Stimulated activated CD8-positive, alpha-beta memory T cell treated with anti-CD3 and anti-CD28 coated beads, Interleukin-15, amount 100 ng/mL, for 4 hours (primary cell): ENCODE data around the gene RBP3.

Experiments used
- DNase-seq, 2 donors: peaks; one replicate each; pipeline ENCODE4 v3.0.0-alpha.2; 2020; ENCODE audit warnings: low read depth in 2 of 2

RBP3 gene

GRCh38 chr10:47336387-47337134, 11.6 kb upstream of the RBP3 start:
- DNase-seq: no peak

DNA sequence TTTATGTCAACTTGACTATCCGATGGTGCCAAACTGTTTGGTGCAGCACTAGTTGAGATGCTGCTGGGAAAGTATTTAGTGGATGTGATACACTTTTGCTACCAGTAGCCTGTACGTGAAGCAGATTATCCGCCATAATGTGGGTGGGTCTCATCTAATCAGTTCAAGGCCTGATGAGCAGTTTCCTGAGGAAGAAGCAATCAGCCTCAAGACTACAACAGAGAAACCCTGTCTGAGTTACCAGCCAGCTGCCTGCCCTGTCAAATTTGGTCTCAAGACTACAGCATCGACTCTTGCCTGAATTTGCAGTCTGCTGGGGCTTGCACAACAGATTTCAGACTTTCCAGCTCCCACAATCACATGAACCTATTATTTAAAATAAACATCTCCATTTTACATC, 10.9 kb upstream of the RBP3 start:
- no peak for DNase-seq

DNA sequence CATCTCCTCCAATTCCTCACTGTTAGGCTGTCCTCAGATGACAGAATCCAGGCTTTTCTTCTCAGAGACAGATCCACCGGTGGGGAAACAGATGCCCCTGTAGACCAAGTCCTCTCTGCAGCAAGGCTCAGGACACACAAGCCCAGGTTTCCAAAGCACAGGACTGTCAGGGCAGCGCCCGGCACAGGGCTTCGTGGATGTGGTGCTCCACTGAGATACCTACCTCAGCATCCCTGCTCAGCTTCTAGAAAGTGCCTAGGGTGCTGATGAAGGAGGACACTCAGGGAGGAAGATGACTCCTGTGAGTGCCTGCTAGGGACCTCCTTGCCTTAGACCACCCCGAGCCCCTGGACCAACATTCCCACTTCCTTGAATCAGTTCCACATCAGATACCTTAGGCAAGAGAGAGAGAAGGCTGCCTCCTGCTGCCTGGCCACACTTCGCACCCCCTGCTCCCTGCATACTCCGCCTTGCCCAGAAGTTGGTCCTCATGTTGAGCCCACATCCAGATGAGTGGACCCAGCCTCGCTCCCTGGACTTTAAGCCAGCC, 8.9 kb upstream of the RBP3 start:
- no peak for DNase-seq

- DNase-seq: no peak
Observed at GRCh38 chr10:47339759-47340607, 8.2 kb upstream of the RBP3 start.

- DNase-seq: peak; percentile 14 to 20
Observed at GRCh38 chr10:47340608-47341170, 7.5 kb upstream of the RBP3 start.

GRCh38 chr10:47344996-47345870, 2.9 kb upstream of the RBP3 start:
- no peak for DNase-seq

DNA sequence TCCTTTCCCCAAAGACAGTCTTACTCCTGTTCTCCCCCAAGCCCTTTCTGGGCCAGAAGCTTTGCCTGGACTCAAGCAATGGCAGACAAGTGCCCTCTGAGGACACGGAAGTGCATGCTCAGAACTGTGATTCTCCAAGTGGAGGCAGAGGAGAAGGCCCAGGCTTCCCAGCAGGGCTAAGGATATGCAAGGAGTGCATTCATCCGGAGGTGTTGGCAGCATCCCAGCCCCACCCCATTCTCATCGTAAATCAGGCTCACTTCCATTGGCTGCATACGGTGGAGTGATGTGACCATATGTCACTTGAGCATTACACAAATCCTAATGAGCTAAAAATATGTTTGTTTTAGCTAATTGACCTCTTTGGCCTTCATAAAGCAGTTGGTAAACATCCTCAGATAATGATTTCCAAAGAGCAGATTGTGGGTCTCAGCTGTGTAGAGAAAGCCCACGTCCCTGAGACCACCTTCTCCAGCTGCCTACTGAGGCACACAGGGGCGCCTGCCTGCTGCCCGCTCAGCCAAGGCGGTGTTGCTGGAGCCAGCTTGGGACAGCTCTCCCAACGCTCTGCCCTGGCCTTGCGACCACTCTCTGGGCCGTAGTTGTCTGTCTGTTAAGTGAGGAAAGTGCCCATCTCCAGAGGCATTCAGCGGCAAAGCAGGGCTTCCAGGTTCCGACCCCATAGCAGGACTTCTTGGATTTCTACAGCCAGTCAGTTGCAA, 1.4 kb upstream of the RBP3 start:
- DNase-seq: no peak

DNA sequence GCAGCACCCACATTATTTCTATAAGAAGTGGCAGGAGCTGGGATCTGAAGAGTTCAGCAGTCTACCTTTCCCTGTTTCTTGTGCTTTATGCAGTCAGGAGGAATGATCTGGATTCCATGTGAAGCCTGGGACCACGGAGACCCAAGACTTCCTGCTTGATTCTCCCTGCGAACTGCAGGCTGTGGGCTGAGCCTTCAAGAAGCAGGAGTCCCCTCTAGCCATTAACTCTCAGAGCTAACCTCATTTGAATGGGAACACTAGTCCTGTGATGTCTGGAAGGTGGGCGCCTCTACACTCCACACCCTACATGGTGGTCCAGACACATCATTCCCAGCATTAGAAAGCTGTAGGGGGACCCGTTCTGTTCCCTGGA, 874 bp upstream of the RBP3 start:
- no peak for DNase-seq

DNA sequence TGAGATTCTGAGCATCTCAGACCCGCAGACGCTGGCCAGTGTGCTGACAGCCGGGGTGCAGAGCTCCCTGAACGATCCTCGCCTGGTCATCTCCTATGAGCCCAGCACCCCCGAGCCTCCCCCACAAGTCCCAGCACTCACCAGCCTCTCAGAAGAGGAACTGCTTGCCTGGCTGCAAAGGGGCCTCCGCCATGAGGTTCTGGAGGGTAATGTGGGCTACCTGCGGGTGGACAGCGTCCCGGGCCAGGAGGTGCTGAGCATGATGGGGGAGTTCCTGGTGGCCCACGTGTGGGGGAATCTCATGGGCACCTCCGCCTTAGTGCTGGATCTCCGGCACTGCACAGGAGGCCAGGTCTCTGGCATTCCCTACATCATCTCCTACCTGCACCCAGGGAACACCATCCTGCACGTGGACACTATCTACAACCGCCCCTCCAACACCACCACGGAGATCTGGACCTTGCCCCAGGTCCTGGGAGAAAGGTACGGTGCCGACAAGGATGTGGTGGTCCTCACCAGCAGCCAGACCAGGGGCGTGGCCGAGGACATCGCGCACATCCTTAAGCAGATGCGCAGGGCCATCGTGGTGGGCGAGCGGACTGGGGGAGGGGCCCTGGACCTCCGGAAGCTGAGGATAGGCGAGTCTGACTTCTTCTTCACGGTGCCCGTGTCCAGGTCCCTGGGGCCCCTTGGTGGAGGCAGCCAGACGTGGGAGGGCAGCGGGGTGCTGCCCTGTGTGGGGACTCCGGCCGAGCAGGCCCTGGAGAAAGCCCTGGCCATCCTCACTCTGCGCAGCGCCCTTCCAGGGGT, 703 bp downstream of the RBP3 start:
- DNase-seq: no peak

- DNase-seq: no peak
Observed at GRCh38 chr10:47349516-47349915, 1.4 kb downstream of the RBP3 start.

- DNase-seq: no peak
Observed at GRCh38 chr10:47349941-47350371, 1.8 kb downstream of the RBP3 start.

DNA sequence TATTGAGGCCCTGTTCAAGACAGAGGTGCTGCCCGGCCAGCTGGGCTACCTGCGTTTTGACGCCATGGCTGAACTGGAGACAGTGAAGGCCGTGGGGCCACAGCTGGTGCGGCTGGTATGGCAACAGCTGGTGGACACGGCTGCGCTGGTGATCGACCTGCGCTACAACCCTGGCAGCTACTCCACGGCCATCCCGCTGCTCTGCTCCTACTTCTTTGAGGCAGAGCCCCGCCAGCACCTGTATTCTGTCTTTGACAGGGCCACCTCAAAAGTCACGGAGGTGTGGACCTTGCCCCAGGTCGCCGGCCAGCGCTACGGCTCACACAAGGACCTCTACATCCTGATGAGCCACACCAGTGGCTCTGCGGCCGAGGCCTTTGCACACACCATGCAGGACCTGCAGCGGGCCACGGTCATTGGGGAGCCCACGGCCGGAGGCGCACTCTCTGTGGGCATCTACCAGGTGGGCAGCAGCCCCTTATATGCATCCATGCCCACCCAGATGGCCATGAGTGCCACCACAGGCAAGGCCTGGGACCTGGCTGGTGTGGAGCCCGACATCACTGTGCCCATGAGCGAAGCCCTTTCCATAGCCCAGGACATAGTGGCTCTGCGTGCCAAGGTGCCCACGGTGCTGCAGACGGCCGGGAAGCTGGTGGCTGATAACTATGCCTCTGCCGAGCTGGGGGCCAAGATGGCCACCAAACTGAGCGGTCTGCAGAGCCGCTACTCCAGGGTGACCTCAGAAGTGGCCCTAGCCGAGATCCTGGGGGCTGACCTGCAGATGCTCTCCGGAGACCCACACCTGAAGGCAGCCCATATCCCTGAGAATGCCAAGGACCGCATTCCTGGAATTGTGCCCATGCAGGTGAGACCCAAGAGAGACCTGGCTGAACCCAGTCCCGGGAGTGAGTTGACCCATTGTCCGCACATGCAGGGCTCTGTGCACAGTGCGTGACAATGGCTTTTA, 2.8 kb downstream of the RBP3 start:
- DNase-seq: no peak

DNA sequence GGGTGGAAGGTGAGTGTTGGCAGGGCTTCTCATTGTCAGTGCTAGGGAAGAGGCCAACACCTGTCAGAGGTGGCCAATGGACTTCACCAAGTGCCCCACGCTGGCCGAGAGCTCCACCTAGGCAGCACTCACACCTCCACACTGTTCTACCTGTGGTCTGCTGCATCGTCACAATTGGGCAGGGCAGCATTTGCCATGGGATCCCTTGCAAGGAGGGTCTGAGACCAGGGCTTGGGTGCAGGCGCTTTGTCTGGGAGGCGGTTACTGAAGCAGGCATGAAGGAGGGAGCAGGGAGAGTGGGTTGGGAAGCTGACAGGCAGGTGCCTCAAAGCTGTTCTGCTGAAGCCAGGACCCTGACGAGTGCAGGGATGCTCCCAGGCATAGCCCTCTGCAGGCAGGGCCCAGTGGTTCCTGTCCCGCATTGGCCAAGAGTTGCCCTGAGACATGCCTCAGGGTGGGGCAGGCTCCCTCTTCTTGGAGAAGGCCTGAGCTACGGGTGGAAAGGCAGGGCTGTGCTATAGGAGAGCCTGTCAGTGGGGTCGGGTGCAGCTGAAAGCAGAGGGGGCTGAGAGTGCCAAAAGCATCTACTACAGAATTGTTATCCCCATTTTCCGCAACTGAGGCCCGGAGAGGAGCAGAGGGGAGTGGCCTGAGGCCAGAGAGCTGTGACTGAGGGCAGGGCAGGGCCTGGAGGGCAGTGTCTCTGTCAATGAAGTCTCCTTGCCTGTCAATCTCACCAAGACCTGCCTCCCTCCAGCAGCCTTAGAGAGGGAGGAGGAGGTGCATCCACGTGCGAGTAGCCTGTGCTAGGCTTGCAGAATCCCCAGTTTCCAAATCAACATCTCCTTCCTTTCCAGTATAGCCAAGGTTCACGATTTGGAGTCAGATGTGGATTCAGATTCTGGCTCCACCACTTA, 4.0 kb downstream of the RBP3 start:
- no peak for DNase-seq

- DNase-seq: no peak
Observed at GRCh38 chr10:47353351-47353750, 5.2 kb downstream of the RBP3 start.

- no peak for DNase-seq
Observed at GRCh38 chr10:47354165-47354564, 6.0 kb downstream of the RBP3 start.

DNA sequence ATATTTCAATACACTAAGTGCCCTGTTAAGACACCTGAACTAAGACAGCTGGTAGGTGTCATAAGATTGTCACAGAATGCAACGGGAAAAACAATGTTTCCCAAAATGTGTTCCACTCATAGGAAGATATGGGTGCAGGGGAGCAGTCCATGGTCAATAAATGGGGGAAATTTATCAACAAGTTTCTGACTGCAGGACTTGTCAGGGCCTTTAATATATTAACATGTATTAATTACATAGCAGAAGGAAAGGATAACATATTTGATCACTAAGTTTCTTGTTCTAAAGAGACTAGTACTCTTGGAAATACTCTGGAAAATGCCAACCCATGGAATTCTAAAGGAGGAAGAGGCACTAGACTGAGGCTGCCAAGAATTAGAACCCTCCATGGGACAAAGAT, 6.7 kb downstream of the RBP3 start:
- DNase-seq: no peak

- no peak for DNase-seq
Observed at GRCh38 chr10:47356708-47357107, 8.5 kb downstream of the RBP3 start.

- DNase-seq: no peak
Observed at GRCh38 chr10:47357131-47357582, 9.0 kb downstream of the RBP3 start.
